Measurements from ENCODE around the gene FIBP.

FIBP gene

DNA sequence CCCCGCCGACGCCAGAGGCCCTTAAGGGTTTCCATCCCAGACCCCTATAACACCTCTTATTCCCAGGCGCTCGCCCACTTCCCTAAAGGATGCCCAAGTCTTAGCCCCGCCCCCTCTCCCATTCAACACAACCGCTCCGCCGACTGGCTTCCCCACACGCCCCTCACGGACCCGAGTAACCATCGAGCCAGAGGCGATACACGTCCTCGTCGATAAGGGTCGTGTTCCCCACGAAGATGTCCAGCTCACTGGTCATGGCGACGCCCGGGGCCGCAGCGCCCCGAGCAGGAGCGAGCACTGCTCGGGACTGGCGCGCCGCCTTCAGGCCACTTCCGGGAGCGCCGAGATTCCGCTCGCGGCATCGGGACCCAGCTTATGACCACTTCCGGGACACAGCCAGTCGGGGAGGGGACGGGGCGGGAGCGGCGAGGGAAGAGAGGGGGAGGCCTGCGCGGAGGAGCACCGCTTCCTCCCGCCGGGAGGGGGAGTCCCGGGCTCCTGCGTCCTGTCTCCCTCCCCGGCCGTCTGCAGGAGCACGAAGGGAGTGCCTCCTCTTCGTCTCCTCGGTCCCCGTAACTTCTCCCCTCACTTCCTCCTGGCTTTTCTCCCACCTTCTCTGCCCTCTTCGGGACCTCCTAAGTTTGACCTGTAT lies at the start of gene FIBP:
FIBP (minus strand) TSS at position 309 of the 652 bp plus-strand sequence; CDS start at position 256, 53 bp downstream.
- Histone ChIP-seq H3K4me1 (peaks cover 29% of the 10 kb centered on the region), H3K27me3 (ENCODE audit: low read depth) (no peaks in the 10 kb centered on the region), H3K36me3 (replicated peaks) (peaks cover 61% of the 10 kb centered on the region), H3K4me3 (peak within 1 kb of the TSS; percentile 87), H3K9me3 (no peaks in the 10 kb centered on the region)
- in situ Hi-C loops (cut with MboI; ENCODE audit: low sequenced_read_pairs): no loop called here
- peak; percentile 96 to 99 for DNase-seq (ENCODE audit: low spot score in 2 of 2)

DNA sequence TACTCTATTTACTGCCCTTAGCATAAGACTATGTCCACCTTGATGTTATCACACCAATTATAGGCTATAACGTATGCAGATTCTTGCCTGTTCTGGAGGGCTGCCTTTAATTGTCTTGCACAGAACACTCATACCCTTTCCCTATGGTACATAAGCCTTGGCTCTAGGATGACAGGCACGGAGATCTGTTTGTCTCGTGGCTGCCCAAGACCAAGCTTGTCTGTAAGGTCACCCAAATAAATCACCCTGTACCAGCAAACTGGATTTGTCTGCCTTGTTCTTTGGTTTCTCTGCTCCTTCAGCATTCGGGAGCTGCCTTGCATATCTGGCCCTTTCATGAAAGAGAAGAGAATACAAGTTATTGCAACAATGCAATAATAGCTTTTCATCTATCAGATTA lies 49.5 kb upstream of the FIBP start:
- no peak for DNase-seq (ENCODE audit: low spot score in 2 of 2)

GRCh38 chr11:65934014-65934413 lies 45.7 kb upstream of the FIBP start:
- Histone ChIP-seq H3K4me3 (no peak overlapping the region), H3K4me1 (no peaks in the 10 kb centered on the region; the same call in 1 of the 2 replicates), H3K9me3 (no peaks in the 10 kb centered on the region), H3K27me3 (ENCODE audit: low read depth) (no peaks in the 10 kb centered on the region), H3K36me3 (replicated peaks) (no peaks in the 10 kb centered on the region)
- in situ Hi-C loops (cut with MboI; ENCODE audit: low sequenced_read_pairs): no loop called here
- DNase-seq (ENCODE audit: low spot score in 2 of 2): no peak

More for the DNA sequence above, 49.5 kb upstream of the FIBP start:
- Histone ChIP-seq H3K9me3 (no peaks in the 10 kb centered on the region), H3K4me3 (no peak overlapping the region), H3K4me1 (no peaks in the 10 kb centered on the region; the same call in 1 of the 2 replicates), H3K36me3 (replicated peaks) (no peaks in the 10 kb centered on the region), H3K27me3 (ENCODE audit: low read depth) (no peaks in the 10 kb centered on the region)
- in situ Hi-C loops (cut with MboI; ENCODE audit: low sequenced_read_pairs): no loop called here

DNA sequence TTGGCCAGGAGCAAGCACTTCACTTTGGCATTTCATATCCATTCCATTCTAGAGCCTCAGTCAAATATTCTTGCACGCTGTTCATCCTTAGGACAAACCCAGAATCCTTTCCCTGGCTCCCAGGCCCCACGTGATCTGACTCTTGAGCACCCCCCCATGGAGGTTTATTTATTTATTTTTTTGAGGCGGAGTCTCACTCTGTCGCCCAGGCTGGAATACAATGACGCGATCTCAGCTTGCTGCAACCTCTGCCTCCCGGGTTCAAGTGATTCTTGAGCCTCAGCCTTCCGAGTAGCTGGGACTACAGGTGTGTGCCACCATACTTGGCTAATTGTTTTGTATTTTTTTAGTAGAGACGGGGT lies 44.3 kb upstream of the FIBP start:
- Histone ChIP-seq H3K4me1 (no peaks in the 10 kb centered on the region; the same call in 1 of the 2 replicates), H3K4me3 (no peak overlapping the region), H3K27me3 (ENCODE audit: low read depth) (no peaks in the 10 kb centered on the region), H3K9me3 (no peaks in the 10 kb centered on the region), H3K36me3 (replicated peaks) (no peaks in the 10 kb centered on the region)
- in situ Hi-C loops (cut with MboI; ENCODE audit: low sequenced_read_pairs): no loop called here
- peak in 1 of 2 experiments; percentile 59 for DNase-seq (ENCODE audit: low spot score in 2 of 2)

DNA sequence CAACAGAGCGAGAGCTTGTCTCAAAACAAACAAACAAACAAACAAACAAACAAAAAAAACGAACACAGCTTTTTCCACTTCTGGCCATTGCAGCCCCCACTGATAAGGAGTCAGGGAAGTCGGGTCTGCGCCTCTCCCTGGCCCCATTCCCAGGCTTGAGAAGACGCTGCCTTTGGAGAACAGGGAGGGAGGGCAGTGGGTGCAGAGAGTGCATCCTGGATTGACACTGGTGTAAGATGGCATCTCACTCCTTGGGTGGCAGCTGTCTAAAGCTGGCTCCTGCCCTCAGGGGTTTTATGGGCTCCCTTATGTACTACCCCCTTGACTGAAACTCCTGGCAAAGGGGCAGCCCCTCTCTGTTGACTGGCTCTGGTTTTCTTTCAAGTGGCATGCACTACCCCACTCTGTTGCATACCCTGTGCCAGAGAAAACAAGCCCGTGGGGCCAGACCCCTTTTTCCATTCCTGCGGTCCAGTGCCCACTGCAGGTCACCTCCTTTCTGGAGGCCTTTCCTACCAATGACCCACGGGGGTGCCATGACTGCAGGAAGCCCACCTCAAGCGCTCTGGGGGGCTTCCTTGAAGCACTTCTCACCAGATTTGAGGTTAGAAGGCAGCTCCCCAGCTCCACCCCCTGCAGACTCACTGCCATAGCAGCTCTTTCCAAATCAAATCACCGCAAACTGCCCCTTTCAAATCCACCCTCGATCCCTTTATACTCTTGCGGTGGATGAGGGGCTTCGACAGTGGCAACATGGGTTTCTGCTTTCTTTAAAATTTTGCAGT lies 43.7 kb upstream of the FIBP start:
- in situ Hi-C loops (cut with MboI; ENCODE audit: low sequenced_read_pairs): no loop called here
- Histone ChIP-seq H3K36me3 (replicated peaks) (no peaks in the 10 kb centered on the region), H3K27me3 (ENCODE audit: low read depth) (no peaks in the 10 kb centered on the region), H3K9me3 (no peaks in the 10 kb centered on the region), H3K4me3 (no peak overlapping the region), H3K4me1 (no peaks in the 10 kb centered on the region; the same call in 1 of the 2 replicates)
- no peak for DNase-seq (ENCODE audit: low spot score in 2 of 2)

DNA sequence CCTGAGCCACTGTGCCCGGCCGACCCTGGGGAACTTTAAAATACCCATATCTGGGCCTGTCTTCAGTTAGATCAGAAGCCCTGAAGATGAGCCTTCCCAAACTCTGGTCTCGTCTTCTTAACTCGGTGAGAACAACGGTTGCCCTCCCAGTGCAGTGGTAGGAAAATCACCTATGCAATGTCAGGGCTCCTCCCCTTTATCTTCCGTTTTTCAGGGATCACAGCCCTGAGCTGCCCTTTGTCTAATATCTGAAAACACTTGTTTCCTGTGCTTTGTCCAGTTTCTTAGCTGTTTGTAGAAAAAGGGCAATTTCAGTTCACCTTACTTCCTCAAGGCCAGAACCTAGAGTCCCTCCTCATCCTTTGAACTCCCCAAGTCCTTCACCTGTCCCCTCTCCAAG lies 40.4 kb upstream of the FIBP start:
- DNase-seq (ENCODE audit: low spot score in 2 of 2): no peak
- Histone ChIP-seq H3K36me3 (replicated peaks) (no peaks in the 10 kb centered on the region), H3K4me1 (no peaks in the 10 kb centered on the region), H3K27me3 (ENCODE audit: low read depth) (no peaks in the 10 kb centered on the region), H3K9me3 (no peaks in the 10 kb centered on the region), H3K4me3 (no peak overlapping the region)
- in situ Hi-C loops (cut with MboI; ENCODE audit: low sequenced_read_pairs): no loop called here

- in situ Hi-C loops (cut with MboI; ENCODE audit: low sequenced_read_pairs): no loop called here
- Histone ChIP-seq H3K27me3 (ENCODE audit: low read depth) (no peaks in the 10 kb centered on the region), H3K4me3 (no peak overlapping the region), H3K4me1 (no peaks in the 10 kb centered on the region), H3K9me3 (no peaks in the 10 kb centered on the region), H3K36me3 (replicated peaks) (peaks cover under 1% of the 10 kb centered on the region; the same call in 1 of the 2 replicates)
- no peak for DNase-seq (ENCODE audit: low spot score in 2 of 2)
These were observed 39.7 kb upstream of the FIBP start for GRCh38 chr11:65927904-65928397.

GRCh38 chr11:65925397-65925796 lies 37.1 kb upstream of the FIBP start:
- no peak for DNase-seq (ENCODE audit: low spot score in 2 of 2)
- Histone ChIP-seq H3K27me3 (ENCODE audit: low read depth) (no peaks in the 10 kb centered on the region), H3K4me3 (no peak overlapping the region), H3K4me1 (no peaks in the 10 kb centered on the region), H3K9me3 (no peaks in the 10 kb centered on the region), H3K36me3 (replicated peaks) (peaks cover 8% of the 10 kb centered on the region; the same call in 1 of the 2 replicates)
- in situ Hi-C loops (cut with MboI; ENCODE audit: low sequenced_read_pairs): no loop called here

DNA sequence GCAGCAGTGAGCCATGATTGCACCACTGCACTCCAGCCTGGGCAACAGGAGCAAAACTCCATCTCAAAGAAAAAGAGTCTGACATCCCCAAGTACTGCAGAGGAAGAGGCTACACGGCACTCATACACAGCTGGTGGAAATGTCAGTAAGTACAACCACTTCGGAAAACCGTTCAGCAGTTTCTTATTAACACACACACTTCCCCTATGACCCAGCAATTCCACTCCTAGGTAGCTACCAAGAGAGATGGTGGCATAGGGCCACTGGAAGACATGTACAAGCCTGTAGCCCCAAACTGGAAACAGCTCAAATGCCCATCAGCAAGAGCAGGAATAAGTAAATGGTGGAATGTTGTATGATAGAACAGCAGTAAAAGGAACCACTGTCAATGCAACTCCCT lies 34.3 kb upstream of the FIBP start:
- peaks cover 3% of the 10 kb centered on the region for H3K4me1 ChIP-seq
- DNase-seq (ENCODE audit: low spot score in 2 of 2): no peak
- no peaks in the 10 kb centered on the region for H3K9me3 ChIP-seq
- H3K4me3 ChIP-seq: no peak overlapping the region
- peaks cover 13% of the 10 kb centered on the region for H3K36me3 ChIP-seq (replicated peaks)
- in situ Hi-C loops (cut with MboI; ENCODE audit: low sequenced_read_pairs): no loop called here
- no peaks in the 10 kb centered on the region for H3K27me3 ChIP-seq (ENCODE audit: low read depth)

DNA sequence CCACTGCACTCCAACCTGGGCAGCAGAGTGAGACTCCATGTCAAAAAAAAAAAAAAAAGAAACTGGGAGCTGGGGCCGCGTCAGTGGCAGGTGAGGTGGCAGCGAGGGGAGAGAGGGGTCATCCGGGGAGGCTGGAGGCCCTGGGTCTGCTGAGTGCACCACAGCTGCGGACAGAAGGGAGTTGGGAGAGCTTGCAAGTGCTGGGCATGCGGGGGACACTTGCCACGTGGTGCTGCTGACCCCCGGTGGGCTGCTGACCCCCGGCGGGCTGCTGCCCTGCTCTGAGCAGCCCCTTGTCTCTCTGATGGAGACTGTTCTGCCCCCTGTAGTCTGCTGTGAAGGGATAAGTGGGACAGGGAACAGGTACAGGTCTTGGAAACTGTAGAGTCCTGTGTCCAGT lies 33.6 kb upstream of the FIBP start:
- H3K4me3 ChIP-seq: no peak overlapping the region
- in situ Hi-C loops (cut with MboI; ENCODE audit: low sequenced_read_pairs): no loop called here
- DNase-seq (ENCODE audit: low spot score in 2 of 2): no peak
- H3K27me3 ChIP-seq (ENCODE audit: low read depth): no peaks in the 10 kb centered on the region
- H3K4me1 ChIP-seq: peaks cover 3% of the 10 kb centered on the region
- H3K9me3 ChIP-seq: no peaks in the 10 kb centered on the region
- H3K36me3 ChIP-seq (replicated peaks): peaks cover 15% of the 10 kb centered on the region

DNA sequence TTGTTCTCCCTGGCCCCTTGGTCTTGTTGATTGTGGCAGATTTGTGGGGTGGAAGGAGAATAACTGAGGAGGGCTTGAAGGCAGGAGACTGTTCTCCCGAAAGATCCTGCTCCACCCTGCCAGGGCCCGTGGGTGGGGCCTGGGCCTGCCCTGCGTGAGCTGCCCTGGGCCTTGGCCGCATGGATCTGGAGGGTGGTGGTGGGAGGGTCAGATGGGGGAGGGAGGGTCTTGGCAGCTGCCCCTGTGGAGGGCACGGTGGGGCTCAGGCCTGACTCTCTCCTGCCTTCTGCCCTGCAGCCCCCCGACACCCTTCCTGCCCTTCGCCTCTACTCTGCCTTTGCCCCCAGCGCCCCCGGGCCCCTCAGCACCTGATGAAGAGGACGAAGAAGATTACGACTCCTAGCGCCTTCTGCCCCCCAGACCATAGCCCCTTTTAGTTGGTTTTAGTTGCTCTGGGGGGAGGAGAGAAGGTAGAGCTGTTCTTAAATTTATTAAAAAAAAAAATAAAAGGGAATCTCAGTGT lies 32.8 kb upstream of the FIBP start:
- Histone ChIP-seq H3K27me3 (ENCODE audit: low read depth) (no peaks in the 10 kb centered on the region), H3K4me1 (peaks cover 3% of the 10 kb centered on the region), H3K4me3 (no peak overlapping the region), H3K9me3 (no peaks in the 10 kb centered on the region), H3K36me3 (replicated peaks) (peaks cover 15% of the 10 kb centered on the region)
- in situ Hi-C loops (cut with MboI; ENCODE audit: low sequenced_read_pairs): no loop called here
- no peak for DNase-seq (ENCODE audit: low spot score in 2 of 2)

- in situ Hi-C loops (cut with MboI; ENCODE audit: low sequenced_read_pairs): no loop called here
- Histone ChIP-seq H3K4me1 (peaks cover 3% of the 10 kb centered on the region), H3K9me3 (no peaks in the 10 kb centered on the region), H3K36me3 (replicated peaks) (peaks cover 15% of the 10 kb centered on the region), H3K27me3 (ENCODE audit: low read depth) (no peaks in the 10 kb centered on the region), H3K4me3 (peak overlapping the region; percentile 64)
- DNase-seq (ENCODE audit: low spot score in 2 of 2): no peak
These were observed 32.1 kb upstream of the FIBP start for GRCh38 chr11:65920372-65920802.

DNA sequence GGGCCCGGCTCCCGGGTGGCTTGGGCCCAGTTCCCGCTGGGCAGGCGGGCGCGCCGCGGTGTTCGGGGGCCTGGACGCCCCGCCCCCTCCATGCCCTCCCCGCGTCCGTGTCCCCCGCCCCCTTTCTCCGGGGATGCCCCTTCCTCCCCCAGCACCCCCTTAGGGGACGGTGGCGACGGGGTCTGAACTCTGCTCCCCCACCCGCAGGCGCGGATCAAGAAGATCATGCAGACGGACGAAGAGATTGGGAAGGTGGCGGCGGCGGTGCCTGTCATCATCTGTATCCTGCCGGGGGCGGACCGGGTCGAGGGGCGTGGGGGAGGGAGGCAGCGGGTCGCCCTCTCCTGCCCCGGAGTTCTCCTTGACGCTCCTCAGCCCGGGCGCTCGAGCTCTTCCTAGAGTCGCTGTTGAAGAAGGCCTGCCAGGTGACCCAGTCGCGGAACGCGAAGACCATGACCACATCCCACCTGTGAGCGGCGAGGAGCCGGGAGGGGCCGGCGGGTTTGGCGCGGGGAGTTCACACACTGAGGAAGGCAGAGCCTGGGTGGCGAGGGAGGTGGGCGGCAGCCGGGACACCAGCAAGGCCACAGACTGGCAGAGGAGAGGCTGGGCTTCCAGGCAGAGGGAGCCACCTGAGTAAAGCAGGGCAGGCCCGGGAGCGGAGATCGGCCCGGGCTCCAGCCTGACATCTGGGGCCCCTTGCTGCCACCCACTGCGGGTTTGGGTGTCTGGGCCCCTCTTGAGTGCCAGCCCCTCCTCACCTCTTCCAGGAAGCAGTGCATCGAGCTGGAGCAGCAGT lies 31.5 kb upstream of the FIBP start:
- H3K9me3 ChIP-seq: no peaks in the 10 kb centered on the region
- DNase-seq (ENCODE audit: low spot score in 2 of 2): peak in 1 of 2 experiments; percentile 62
- H3K4me3 ChIP-seq: peak overlapping the region; percentile 64
- in situ Hi-C loops (cut with MboI; ENCODE audit: low sequenced_read_pairs): no loop called here
- peaks cover 3% of the 10 kb centered on the region for H3K4me1 ChIP-seq
- H3K27me3 ChIP-seq (ENCODE audit: low read depth): no peaks in the 10 kb centered on the region
- H3K36me3 ChIP-seq (replicated peaks): peaks cover 15% of the 10 kb centered on the region

All from HAP-1 (cell line).